ENCODE results near the gene OR6X1.

Gene OR6X1

GRCh38 chr11:123754101-123754568, at the start of gene OR6X1:
TSS of gene OR6X1 (minus strand) at chr11:123754518. CDS start at chr11:123754518, 0 bp downstream.
- DNase-seq (ENCODE audit: low read depth in 3 of 3) = no peak

DNA sequence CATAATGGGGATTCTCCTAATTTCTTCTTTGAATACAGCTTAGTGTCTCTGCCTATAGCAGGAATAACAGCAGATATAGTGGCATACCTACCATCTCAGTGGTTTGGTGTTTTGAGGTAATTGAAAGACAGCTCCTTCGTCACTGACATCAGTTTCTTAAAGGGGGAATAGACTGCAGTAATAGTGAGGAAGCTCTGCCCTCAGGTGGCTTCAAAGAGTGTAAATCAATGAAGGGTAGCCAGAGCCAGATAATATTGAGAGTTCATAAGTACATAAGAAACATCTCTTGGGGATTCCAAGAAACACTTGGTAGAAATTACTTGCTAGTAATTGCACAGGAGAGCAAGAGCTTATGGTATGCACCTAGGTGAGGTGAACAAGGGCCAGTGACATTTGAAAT, 47.4 kb upstream of the OR6X1 start:
- DNase-seq (ENCODE audit: low read depth in 3 of 3) = no peak

DNA sequence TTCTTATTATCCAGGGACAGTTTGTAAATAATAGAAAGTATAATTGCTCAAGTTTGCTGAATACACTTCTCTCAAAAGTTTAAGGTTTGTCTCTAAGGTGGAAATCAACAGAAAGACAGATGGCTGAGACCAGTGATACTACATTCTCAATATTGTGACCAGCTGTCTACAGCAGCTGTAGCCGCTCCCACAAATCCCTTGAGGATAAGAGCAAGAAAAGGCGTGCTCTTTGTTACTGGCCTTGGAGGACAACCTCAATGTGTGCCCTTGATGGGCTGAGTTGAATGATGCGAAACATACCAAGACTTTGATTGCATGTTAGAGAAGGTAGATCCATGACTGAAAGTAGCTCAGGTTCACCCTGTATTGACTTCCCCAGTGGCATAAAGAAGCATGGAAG, 45.7 kb upstream of the OR6X1 start:
- DNase-seq (ENCODE audit: low read depth in 3 of 3) = no peak

DNA sequence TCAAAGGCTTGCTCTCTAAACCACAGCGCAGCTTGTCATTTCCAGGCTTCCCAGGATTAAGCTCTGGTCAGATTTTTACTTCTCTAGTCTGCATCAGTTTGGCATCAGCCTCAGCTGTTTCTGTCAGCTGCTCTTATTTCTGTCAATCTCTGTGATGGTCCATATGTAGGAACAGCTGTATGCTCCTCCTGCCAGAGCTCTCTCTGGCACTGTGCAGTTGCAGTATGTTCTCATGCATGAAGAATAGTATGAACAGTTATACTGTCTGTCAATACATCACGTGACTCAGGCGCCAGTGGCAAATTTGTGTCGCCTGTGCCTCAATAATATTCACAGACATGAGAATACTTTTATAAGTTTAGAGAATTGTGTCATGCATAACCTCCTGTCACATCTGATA, 45.1 kb upstream of the OR6X1 start:
- DNase-seq (ENCODE audit: low read depth in 3 of 3) = no peak

GRCh38 chr11:123798513-123799252, 44.4 kb upstream of the OR6X1 start:
- no peak for DNase-seq (ENCODE audit: low read depth in 3 of 3)

- no peak for DNase-seq (ENCODE audit: low read depth in 3 of 3)
Measured at GRCh38 chr11:123798079-123798478, 43.8 kb upstream of the OR6X1 start.

GRCh38 chr11:123797541-123797940, 43.2 kb upstream of the OR6X1 start:
- DNase-seq (ENCODE audit: low read depth in 3 of 3) = no peak

- no peak for DNase-seq (ENCODE audit: low read depth in 3 of 3)
Measured at GRCh38 chr11:123797114-123797513, 42.8 kb upstream of the OR6X1 start.

DNA sequence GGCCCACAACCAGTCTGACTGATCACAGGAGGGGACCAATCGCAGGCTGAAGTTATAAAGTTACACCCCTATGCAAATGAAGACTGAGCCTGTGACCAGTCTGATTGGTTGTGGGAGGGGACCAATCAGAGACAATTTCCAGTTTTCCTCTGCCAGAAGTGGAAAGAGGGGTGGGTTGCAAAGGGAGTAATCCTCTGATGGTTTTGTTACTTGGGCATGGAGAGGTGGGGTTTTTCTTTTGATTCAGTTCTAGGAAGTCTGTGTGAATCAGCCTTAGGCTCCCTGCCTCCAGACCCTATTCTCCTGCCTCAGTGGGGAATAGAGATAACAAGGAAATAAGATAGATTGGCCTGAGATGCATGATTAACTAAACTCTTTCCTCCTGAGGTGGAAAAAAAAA, 41.9 kb upstream of the OR6X1 start:
- no peak for DNase-seq (ENCODE audit: low read depth in 3 of 3)

DNA sequence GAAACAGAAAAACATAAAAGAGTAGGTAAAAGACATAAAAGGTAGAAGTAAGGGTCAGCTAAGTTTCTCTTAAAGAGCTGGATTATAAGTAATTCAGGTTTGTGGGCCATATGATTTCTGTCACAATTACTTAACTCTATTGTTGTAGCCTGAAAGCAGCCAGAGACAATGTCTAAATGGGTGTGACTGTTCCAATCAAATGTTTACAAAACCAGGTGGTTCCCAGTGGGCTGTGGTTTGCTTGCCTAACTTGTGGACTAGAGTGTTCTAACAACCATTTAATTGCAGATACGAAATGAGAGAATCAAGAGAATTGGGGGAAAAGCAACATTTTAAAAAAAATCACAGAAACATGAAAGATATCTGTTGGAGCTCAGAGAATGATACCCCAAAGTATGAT, 29.2 kb upstream of the OR6X1 start:
- DNase-seq (ENCODE audit: low read depth in 3 of 3) = no peak

DNA sequence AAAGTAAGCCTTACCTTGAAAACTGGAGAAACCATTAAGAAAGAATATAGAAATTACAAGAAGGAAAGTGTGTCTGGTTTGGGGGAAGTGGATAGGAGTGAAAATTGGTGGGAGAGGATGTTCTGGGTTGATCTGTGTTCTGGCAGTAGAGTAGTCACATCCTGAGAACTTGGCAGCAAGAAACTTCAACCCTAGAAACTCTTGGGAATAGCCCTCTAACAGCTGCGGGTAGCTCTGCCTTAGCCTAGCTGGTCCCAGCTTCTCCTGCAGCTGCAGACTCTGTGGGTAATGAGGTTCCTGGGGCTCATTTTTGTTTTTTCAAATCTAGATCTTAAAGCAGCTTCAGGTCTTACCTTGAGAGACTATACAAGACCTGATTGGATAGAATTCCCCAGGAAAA, 24.2 kb upstream of the OR6X1 start:
- no peak for DNase-seq (ENCODE audit: low read depth in 3 of 3)

- DNase-seq (ENCODE audit: low read depth in 3 of 3) = no peak
Measured at GRCh38 chr11:123775715-123776549, 21.6 kb upstream of the OR6X1 start.

- no peak for DNase-seq (ENCODE audit: low read depth in 3 of 3)
Measured at GRCh38 chr11:123775289-123775688, 21.0 kb upstream of the OR6X1 start.

DNA sequence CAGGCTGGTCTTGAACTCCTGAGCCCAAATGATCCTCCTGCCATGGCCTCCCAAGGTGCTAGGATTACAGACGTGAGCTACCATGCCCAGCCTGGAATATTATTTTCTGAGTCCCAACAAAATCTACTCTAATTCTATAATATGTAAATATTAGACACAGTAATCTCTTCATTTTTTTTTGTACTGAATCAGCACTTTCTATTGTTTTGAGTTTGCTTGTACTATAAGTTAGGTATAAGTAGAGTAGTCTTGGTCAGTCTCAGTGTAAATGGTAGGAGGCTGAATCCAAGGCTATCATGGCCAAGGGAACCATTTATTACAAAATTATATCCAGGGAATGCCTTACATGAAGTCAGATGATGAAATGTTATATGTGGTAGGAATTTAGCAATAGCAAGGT, 19.6 kb upstream of the OR6X1 start:
- DNase-seq (ENCODE audit: low read depth in 3 of 3) = no peak

- DNase-seq (ENCODE audit: low read depth in 3 of 3) = no peak
Measured at GRCh38 chr11:123773026-123773425, 18.7 kb upstream of the OR6X1 start.

GRCh38 chr11:123771664-123772063, 17.3 kb upstream of the OR6X1 start:
- DNase-seq (ENCODE audit: low read depth in 3 of 3) = no peak

DNA sequence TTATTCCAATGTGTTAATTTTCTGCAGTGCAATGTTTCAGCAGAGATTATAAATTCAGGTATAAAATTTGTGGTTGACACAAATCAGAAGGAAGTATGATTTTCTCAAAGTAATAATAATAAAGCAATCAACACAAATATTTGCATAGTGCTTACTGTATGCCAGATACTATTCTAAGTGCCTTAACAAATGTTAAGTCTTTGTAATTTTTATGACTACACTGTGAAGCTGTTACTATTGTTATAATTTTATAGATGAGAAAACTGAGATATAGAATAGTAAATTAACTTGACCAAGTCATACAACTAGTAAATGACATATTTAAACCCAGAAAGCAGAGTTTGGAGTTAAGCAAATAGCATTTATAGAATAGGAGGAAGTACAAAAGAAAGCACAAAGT, 16.4 kb upstream of the OR6X1 start:
- no peak for DNase-seq (ENCODE audit: low read depth in 3 of 3)

DNA sequence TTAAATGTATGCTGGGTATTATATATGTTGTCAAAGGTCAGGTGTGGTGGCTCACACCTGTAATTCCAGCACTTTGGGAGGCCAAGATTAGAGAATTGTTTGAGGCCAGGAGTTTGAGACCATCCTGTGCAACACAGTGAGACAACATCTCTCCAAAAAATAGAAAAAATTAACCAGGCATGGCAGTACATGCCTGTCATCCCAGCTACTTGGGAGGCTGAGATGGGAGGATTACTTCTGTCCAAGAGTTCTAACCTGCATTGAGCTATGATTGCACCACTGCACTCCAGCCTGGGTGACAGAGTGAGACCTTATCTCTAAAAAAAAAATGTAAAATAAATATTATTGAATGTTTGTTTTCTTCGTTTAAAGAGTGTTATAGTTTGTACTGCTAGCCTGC, 11.3 kb upstream of the OR6X1 start:
- no peak for DNase-seq (ENCODE audit: low read depth in 3 of 3)

- DNase-seq (ENCODE audit: low read depth in 3 of 3) = no peak
Measured at GRCh38 chr11:123762422-123762821, 8.1 kb upstream of the OR6X1 start.

DNA sequence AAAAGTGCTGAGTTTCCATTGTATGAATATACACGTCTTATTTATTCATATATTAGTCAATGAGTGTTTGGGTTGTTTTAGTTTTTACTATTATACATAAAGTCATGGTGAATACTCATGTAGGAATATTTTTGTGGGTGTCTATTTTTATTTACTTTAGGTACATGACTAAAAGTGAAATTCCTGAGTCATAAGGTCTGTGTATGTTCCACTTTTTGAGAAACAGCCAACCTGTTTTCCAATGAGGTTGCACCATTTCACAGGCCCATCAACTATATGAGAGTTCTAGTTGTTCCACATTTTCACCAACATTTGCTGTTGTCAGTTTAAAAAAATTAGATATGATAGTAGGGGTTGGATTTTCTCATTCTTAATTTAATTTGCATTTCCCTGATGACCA, 6.6 kb upstream of the OR6X1 start:
- no peak for DNase-seq (ENCODE audit: low read depth in 3 of 3)

DNA sequence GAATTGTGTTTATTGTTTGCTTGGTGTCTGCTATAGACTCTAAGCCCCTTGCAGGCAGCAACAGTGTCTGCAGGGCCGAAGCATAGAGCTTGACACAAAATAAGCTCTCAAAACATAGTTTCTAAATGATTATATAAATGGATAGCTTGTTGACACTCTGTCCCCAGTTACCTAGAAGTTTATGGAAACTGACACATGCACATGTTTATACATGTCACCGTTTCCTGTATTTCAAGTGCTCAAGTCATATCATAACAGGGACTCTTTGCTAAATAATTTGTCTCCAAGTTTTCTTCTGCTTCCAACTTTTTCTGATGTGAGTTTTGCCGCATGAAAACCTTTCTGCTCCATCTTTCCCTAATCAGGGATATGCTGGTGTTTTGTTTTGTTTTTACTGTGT, 3.7 kb upstream of the OR6X1 start:
- DNase-seq (ENCODE audit: low read depth in 3 of 3) = no peak

GRCh38 chr11:123755813-123756212, 1.5 kb upstream of the OR6X1 start:
- no peak for DNase-seq (ENCODE audit: low read depth in 3 of 3)

GRCh38 chr11:123755344-123755743, 1.0 kb upstream of the OR6X1 start:
- DNase-seq (ENCODE audit: low read depth in 3 of 3) = no peak
